GM19023 (cell line): ENCODE data around the gene TMEM237.
"Not testable (repeated sequence)": the region's sequence is repeated elsewhere in the genome, so short reads cannot be mapped to it uniquely, and the experiment has no call there.

ENCODE experiments used
- ATAC-seq: cut with Tn5 transposase; IDR thresholded peaks from one replicate; pipeline ENCODE4 v1.9.1; 2021; ENCODE audit warnings: mild to moderate bottlenecking, moderate library complexity; ENCODE audit not compliant: unreplicated experiment

Gene TMEM237

GRCh38 chr2:201643216-201643890, at the start of gene TMEM237:
TSS of gene TMEM237 (minus strand) at chr2:201643503. CDS start at chr2:201643400, 103 bp downstream.
- ATAC-seq, result peak; percentile 50

GRCh38 chr2:201685156-201685555, 41.9 kb upstream of the TMEM237 start:
- ATAC-seq, result no peak

- no peak for ATAC-seq
These were observed 37.4 kb upstream of the TMEM237 start for GRCh38 chr2:201680743-201681142.

GRCh38 chr2:201678401-201678800, 35.1 kb upstream of the TMEM237 start:
- no peak for ATAC-seq

- ATAC-seq, result no peak
These were observed 32.2 kb upstream of the TMEM237 start for GRCh38 chr2:201675454-201675853.

GRCh38 chr2:201674794-201675193, 31.5 kb upstream of the TMEM237 start:
- no peak for ATAC-seq

- no peak for ATAC-seq
These were observed 31.0 kb upstream of the TMEM237 start for GRCh38 chr2:201674298-201674697.

GRCh38 chr2:201673546-201673945, 30.2 kb upstream of the TMEM237 start:
- no peak for ATAC-seq

- not testable (repeated sequence) for ATAC-seq
These were observed 27.9 kb upstream of the TMEM237 start for GRCh38 chr2:201671205-201671604.

- ATAC-seq, result no peak
These were observed 26.6 kb upstream of the TMEM237 start for GRCh38 chr2:201669865-201670264.

GRCh38 chr2:201668402-201668910, 25.2 kb upstream of the TMEM237 start:
- no peak for ATAC-seq

- ATAC-seq, result no peak
These were observed 21.0 kb upstream of the TMEM237 start for GRCh38 chr2:201664334-201664733.

GRCh38 chr2:201661366-201661765, 18.1 kb upstream of the TMEM237 start:
- no peak for ATAC-seq

GRCh38 chr2:201660293-201660895, 17.1 kb upstream of the TMEM237 start:
- no peak for ATAC-seq

GRCh38 chr2:201656740-201657139, 13.4 kb upstream of the TMEM237 start:
- ATAC-seq, result no peak

GRCh38 chr2:201656102-201656501, 12.8 kb upstream of the TMEM237 start:
- no peak for ATAC-seq

GRCh38 chr2:201654616-201655384, 11.5 kb upstream of the TMEM237 start:
- ATAC-seq, result no peak

GRCh38 chr2:201653221-201653620, 9.9 kb upstream of the TMEM237 start:
- ATAC-seq, result no peak

GRCh38 chr2:201649442-201649841, 6.1 kb upstream of the TMEM237 start:
- ATAC-seq, result no peak

GRCh38 chr2:201647431-201647830, 4.1 kb upstream of the TMEM237 start:
- no peak for ATAC-seq

- no peak for ATAC-seq
These were observed 698 bp upstream of the TMEM237 start for GRCh38 chr2:201644001-201644400.
